Upper lobe of left lung (tissue), 6 donors: ENCODE results near the gene WASF2. TPM values are rescaled to one million over a fixed set of nuclear protein-coding genes. Genes with fewer than 3 reads are reported as not detected.

ENCODE experiments used
- ATAC-seq, 2 donors: fragments of 200-7000 bp; cut with Tn5 transposase; one replicate each; pipeline ENCODE4 v1.9.1; 2022; ENCODE audit warnings: mild to moderate bottlenecking in 2 of 2, moderate library complexity in 2 of 2; ENCODE audit not compliant: low FRiP score in 2 of 2
- DNase-seq, 2 donors: peaks; one replicate each; pipeline ENCODE4 v3.0.0-alpha.2; 2019 to 2020
- H3K27ac ChIP-seq, 4 donors: fragments of 200-600 bp; sonication (generic); one replicate each; pipeline ENCODE4 v1.5.1; 2016 to 2019
- H3K27me3 ChIP-seq, 4 donors: fragments of 200-600 bp; sonication (generic); one replicate each; pipeline ENCODE4 v1.5.1; 2017 to 2019
- H3K36me3 ChIP-seq, 4 donors: fragments of 200-600 bp; sonication (generic); one replicate each; pipeline ENCODE4 v1.5.1; 2016 to 2019
- H3K4me1 ChIP-seq, 4 donors: fragments of 200-600 bp; sonication (generic); one replicate each; pipeline ENCODE4 v1.5.1; 2018 to 2019
- H3K4me3 ChIP-seq, 4 donors: fragments of 200-600 bp; sonication (generic); one replicate each; pipeline ENCODE4 v1.5.1; 2017 to 2019; ENCODE audit warnings: mild to moderate bottlenecking in 2 of 4, moderate library complexity in 1 of 4
- H3K9me3 ChIP-seq, 4 donors: fragments of 200-600 bp; sonication (generic); one replicate each; pipeline ENCODE4 v1.5.1; 2018 to 2019
- CTCF ChIP-seq, 6 experiments: fragments of 450-650 bp in 4 of 6; fragments of 200-600 bp in 2 of 6; sonication (generic) in 2 of 6; IDR thresholded peaks; one replicate each; pipeline ENCODE4 v1.5.1; 2016 to 2019; ENCODE audit warnings: antibody characterized with exemption in 6 of 6
- EP300 ChIP-seq, 4 donors: sonication (generic); formaldehyde crosslinking; IDR thresholded peaks; one replicate each; pipeline ENCODE4 v1.5.1; 2017; ENCODE audit warnings: antibody characterized with exemption in 4 of 4, control low read depth in 2 of 4
- POLR2A ChIP-seq, 4 donors: fragments of 450-650 bp; IDR thresholded peaks; one replicate each; pipeline ENCODE4 v1.5.1; 2016 to 2017; ENCODE audit warnings: antibody characterized with exemption in 4 of 4, mild to moderate bottlenecking in 2 of 4
- POLR2AphosphoS5 ChIP-seq, 2 donors: sonication (generic); formaldehyde crosslinking; IDR thresholded peaks; one replicate each; pipeline ENCODE4 v1.5.1; 2017; ENCODE audit warnings: antibody characterized with exemption in 2 of 2
- WGBS, 2 donors: methylation state at CpG; one replicate each; pipeline ENCODE4 v1.1.5; 2017 to 2018; 5-methylcytosine and 5-hydroxymethylcytosine counted together
- total RNA-seq, 6 donors: library from RNA; depleted of rRNA in 4 of 6; stranded (reverse); fragments of >200 nt in 4 of 6; gene quantifications; one replicate each; pipeline versions ENCODE4 v1.1.0 to v1.2.1, GENCODE V29; 2016 to 2021
- donor health status: DM: no; HTN: no; CAD: no; lungs with moderate emphysema.
- donor health status: DM: no; HTN: yes; CAD: no; lungs with severe emphysema.

Gene WASF2
- total RNA-seq, 6 donors from 2014 or later: 53.4 to 158 (median 62.2) TPM

GRCh38 chr1:27525296-27526272 is 35.6 kb upstream of the WASF2 start:
- ATAC-seq (peak; percentile 54 to 76), DNase-seq (peak; percentile 74 to 88)
- Histone ChIP-seq H3K9me3 (no peaks in the 10 kb centered on the region), H3K4me1 (peaks cover 79 to 92% (median 87%) of the 10 kb centered on the region in 4 donors), H3K27me3 (no peaks in the 10 kb centered on the region), H3K27ac (peak overlapping the region; percentile 68 to 91 (median 86)), H3K4me3 (peak overlapping the region; percentile 20 to 62 (median 50)), H3K36me3 (no peaks in the 10 kb centered on the region)
- TF ChIP-seq POLR2AphosphoS5 (IDR thresholded peaks at IDR 0.05) (peak in 1 of 2 donors; percentile 55), EP300 (IDR thresholded peaks at IDR 0.05) (no peak), POLR2A (IDR thresholded peaks at IDR 0.05) (peak in 1 of 4 donors; percentile 27)
- WGBS, 2 donors: 31 to 40% methylated on average over 12 to 15 of the region's 16 CpGs

DNA sequence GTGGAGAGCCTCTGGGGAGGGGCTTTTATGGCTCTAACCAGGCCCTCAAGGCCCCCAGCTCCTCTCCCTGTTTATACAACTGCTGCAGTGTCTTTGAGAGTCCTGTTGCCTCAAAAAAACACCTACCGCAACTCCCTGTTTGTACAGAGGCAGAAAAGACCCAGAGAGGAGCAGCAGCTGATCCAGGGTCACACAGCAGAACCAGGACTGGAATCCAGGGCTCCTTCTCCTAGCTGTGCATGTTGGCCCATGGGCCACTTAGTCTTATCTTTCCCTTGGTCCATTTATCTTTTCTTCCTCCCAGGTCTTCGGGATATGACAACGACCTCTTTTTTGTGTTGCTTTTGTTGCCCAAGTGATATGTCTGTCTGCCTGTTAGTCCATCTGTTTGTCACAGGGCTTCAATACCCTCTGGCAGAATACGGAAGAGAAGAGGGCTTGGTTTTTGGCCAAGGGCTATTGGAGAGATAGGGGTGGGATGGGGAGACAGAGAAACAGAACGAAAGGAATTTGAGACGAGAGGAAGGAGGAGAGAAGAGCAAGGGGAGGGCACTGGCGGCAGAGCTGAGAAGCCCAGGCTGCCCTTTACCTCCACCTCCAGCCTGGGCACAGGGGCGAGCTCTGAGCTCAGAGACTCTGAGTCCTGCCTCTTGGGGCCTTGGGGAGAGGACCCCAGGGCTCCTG is 33.5 kb upstream of the WASF2 start:
- no peak for TF ChIP-seq POLR2A (IDR thresholded peaks at IDR 0.05)
- TF ChIP-seq CTCF (IDR thresholded peaks at IDR 0.05): no peak
- DNase-seq (no peak), ATAC-seq (no peak)
- Histone ChIP-seq H3K9me3 (no peaks in the 10 kb centered on the region), H3K36me3 (no peaks in the 10 kb centered on the region), H3K27ac (peak overlapping the region; percentile 47 to 65 (median 62)), H3K4me1 (peaks cover 71 to 89% (median 75%) of the 10 kb centered on the region in 4 donors), H3K27me3 (no peaks in the 10 kb centered on the region), H3K4me3 (peak overlapping the region in 1 of 4 donors; percentile 27)
- 59 to 67% methylated on average over 8 of the region's 8 CpGs for WGBS, 2 donors

GRCh38 chr1:27522432-27523336 is 32.7 kb upstream of the WASF2 start:
- Histone ChIP-seq H3K4me3 (peak overlapping the region in 3 of 4 donors; percentile 20 to 27 (median 25)), H3K9me3 (no peaks in the 10 kb centered on the region), H3K27ac (peak overlapping the region; percentile 47 to 65 (median 62)), H3K27me3 (no peaks in the 10 kb centered on the region), H3K4me1 (peaks cover 67 to 81% (median 69%) of the 10 kb centered on the region in 4 donors), H3K36me3 (no peaks in the 10 kb centered on the region)
- DNase-seq: peak in 1 of 2 donors; percentile 87
- ATAC-seq: no peak
- 34 to 46% methylated on average over 24 to 31 of the region's 31 CpGs for WGBS, 2 donors
- no peak for TF ChIP-seq POLR2A (IDR thresholded peaks at IDR 0.05)
- TF ChIP-seq CTCF (IDR thresholded peaks at IDR 0.05): peak in 3 of 6 experiments; percentile 12 to 21 (median 15)
- TF ChIP-seq POLR2AphosphoS5 (IDR thresholded peaks at IDR 0.05): peak in 1 of 2 donors; percentile 46
- no peak for TF ChIP-seq EP300 (IDR thresholded peaks at IDR 0.05)

DNA sequence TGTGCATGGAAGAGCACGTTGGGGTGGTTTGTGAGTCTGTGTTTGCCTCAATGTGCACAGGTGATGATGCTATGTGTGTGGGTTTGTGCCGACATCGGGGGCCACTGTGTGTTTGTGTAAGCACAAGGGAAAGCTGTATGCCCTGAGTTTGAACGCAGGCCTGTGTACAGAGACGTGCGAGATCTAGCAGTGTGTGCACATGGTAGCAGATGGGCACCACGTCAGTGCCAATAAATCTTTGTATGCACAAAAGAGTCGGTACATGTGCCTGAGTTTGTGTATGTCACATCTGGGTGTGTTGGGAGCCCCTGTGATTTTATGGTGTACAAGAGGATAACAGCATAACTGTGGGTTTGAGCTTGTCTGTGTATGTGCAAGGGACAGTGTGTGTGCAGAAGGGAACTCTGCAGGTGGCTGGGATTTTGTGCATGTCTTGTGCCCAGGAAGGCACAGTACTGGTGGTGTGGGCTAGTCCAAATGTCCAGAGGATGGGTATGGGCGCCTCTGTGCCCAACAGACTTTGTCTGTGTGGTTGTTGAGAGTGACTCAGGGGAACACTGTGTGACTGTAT is 32.0 kb upstream of the WASF2 start:
- Histone ChIP-seq H3K36me3 (no peaks in the 10 kb centered on the region), H3K27ac (peak overlapping the region; percentile 17 to 70 (median 59)), H3K4me3 (peak overlapping the region in 3 of 4 donors; percentile 20 to 27 (median 25)), H3K9me3 (no peaks in the 10 kb centered on the region), H3K27me3 (no peaks in the 10 kb centered on the region), H3K4me1 (peaks cover 60 to 74% (median 63%) of the 10 kb centered on the region in 4 donors)
- DNase-seq (no peak), ATAC-seq (no peak)
- TF ChIP-seq CTCF (IDR thresholded peaks at IDR 0.05) (no peak), POLR2A (IDR thresholded peaks at IDR 0.05) (no peak), EP300 (IDR thresholded peaks at IDR 0.05) (no peak), POLR2AphosphoS5 (IDR thresholded peaks at IDR 0.05) (no peak)
- WGBS, 2 donors: 38 to 58% methylated on average over 8 to 9 of the region's 9 CpGs
